ENCODE results near the gene MMP14. TPM values are rescaled to one million over a fixed set of nuclear protein-coding genes. Genes with fewer than 3 reads are reported as not detected.
A peak's percentile ranks its signal among the peaks of the same experiment; 100 is the strongest.
"Not testable (repeated sequence)": the region's sequence is repeated elsewhere in the genome, so short reads cannot be mapped to it uniquely, and the experiment has no call there.

The MMP14 gene
- total RNA-seq, 1 donor from 2014 or later = 187 TPM

GRCh38 chr14:22849212-22849819 is 12.9 kb downstream of the MMP14 start:
- no peaks in the 10 kb centered on the region for H3K27me3 ChIP-seq
- DNase-seq (ENCODE audit: extremely low spot score in 2 of 2) = no peak
- peaks cover 6 to 28% of the 10 kb centered on the region in 2 donors for H3K36me3 ChIP-seq
- H3K4me1 ChIP-seq = peaks cover 91% of the 10 kb centered on the region
- no peaks in the 10 kb centered on the region for H3K9me3 ChIP-seq
- TF ChIP-seq POLR2A (IDR thresholded peaks at IDR 0.05) (no peak), POLR2AphosphoS5 (IDR thresholded peaks at IDR 0.05; ENCODE audit: insufficient read depth in 1 of 2, low read depth in 1 of 2) (peak; percentile 66 to 67)
- H3K27ac ChIP-seq = peak overlapping the region; percentile 96
- intact Hi-C loops (cut with DNase I) = no loop called here
- H3K4me3 ChIP-seq = peak overlapping the region; percentile 10 to 26

GRCh38 chr14:22850944-22851764 is 14.8 kb downstream of the MMP14 start:
- TF ChIP-seq CTCF (IDR thresholded peaks at IDR 0.05) (peak in 1 of 3 experiments; percentile 11), POLR2AphosphoS5 (IDR thresholded peaks at IDR 0.05; ENCODE audit: insufficient read depth in 1 of 2, low read depth in 1 of 2) (peak; percentile 82 to 84), POLR2A (IDR thresholded peaks at IDR 0.05) (peak in 1 of 2 donors; percentile 10)
- intact Hi-C loops (cut with DNase I) = loop anchor here (10.0 kb wide), 1 partner anchor 296 kb away; no protein-coding TSS in a partner anchor

GRCh38 chr14:22852178-22852577 is 15.8 kb downstream of the MMP14 start:
- Histone ChIP-seq H3K27ac (peak overlapping the region; percentile 96), H3K4me1 (peaks cover 62% of the 10 kb centered on the region)
- H3K27me3 ChIP-seq; H3K36me3 ChIP-seq; H3K4me3 ChIP-seq; DNase-seq (ENCODE audit: extremely low spot score in 2 of 2); H3K9me3 ChIP-seq: not testable (repeated sequence)
- intact Hi-C loops (cut with DNase I) = loop anchor here (10.0 kb wide), 1 partner anchor 297 kb away; no protein-coding TSS in a partner anchor

More at GRCh38 chr14:22850944-22851764, 14.8 kb downstream of the MMP14 start:
- Histone ChIP-seq H3K4me3 (no peak overlapping the region), H3K9me3 (no peaks in the 10 kb centered on the region), H3K4me1 (peaks cover 72% of the 10 kb centered on the region), H3K27me3 (no peaks in the 10 kb centered on the region), H3K27ac (peak overlapping the region; percentile 96), H3K36me3 (peaks cover 0 to 10% of the 10 kb centered on the region in 2 donors)
- DNase-seq (ENCODE audit: extremely low spot score in 2 of 2) = no peak

- no peaks in the 10 kb centered on the region for H3K27me3 ChIP-seq
- DNase-seq (ENCODE audit: extremely low spot score in 2 of 2) = no peak
- H3K36me3 ChIP-seq = no peaks in the 10 kb centered on the region
- no peaks in the 10 kb centered on the region for H3K9me3 ChIP-seq
- peaks cover 58% of the 10 kb centered on the region for H3K4me1 ChIP-seq
- H3K4me3 ChIP-seq = no peak overlapping the region
- TF ChIP-seq POLR2A (IDR thresholded peaks at IDR 0.05) (no peak), CTCF (IDR thresholded peaks at IDR 0.05) (no peak), POLR2AphosphoS5 (IDR thresholded peaks at IDR 0.05; ENCODE audit: insufficient read depth in 1 of 2, low read depth in 1 of 2) (no peak)
- intact Hi-C loops (cut with DNase I) = loop anchor here (10.0 kb wide), 1 partner anchor 298 kb away; no protein-coding TSS in a partner anchor
- H3K27ac ChIP-seq = peak overlapping the region; percentile 96
Measured at GRCh38 chr14:22852599-22852939, 16.2 kb downstream of the MMP14 start.

- peak; percentile 36 to 60 for TF ChIP-seq POLR2AphosphoS5 (IDR thresholded peaks at IDR 0.05; ENCODE audit: insufficient read depth in 1 of 2, low read depth in 1 of 2)
- TF ChIP-seq POLR2A (IDR thresholded peaks at IDR 0.05) = no peak
- TF ChIP-seq CTCF (IDR thresholded peaks at IDR 0.05) = peak; percentile 93 to 98 (median 96)
- Histone ChIP-seq H3K36me3 (no peaks in the 10 kb centered on the region), H3K27me3 (no peaks in the 10 kb centered on the region), H3K4me1 (peaks cover 52% of the 10 kb centered on the region), H3K4me3 (peak overlapping the region; percentile 35 to 40), H3K9me3 (no peaks in the 10 kb centered on the region), H3K27ac (peak overlapping the region; percentile 96)
- no peak for DNase-seq (ENCODE audit: extremely low spot score in 2 of 2)
- intact Hi-C loops (cut with DNase I) = loop anchor here (1.0 to 10.0 kb wide), 2 partner anchors 30 to 298 kb away; no protein-coding TSS in a partner anchor
Measured at GRCh38 chr14:22852940-22853767, 16.8 kb downstream of the MMP14 start.

- intact Hi-C loops (cut with DNase I) = loop anchor here (10.0 kb wide), 1 partner anchor 299 kb away; no protein-coding TSS in a partner anchor
- not testable (repeated sequence) for H3K9me3 ChIP-seq; H3K36me3 ChIP-seq; H3K27ac ChIP-seq; H3K4me3 ChIP-seq; H3K27me3 ChIP-seq; DNase-seq (ENCODE audit: extremely low spot score in 2 of 2)
- H3K4me1 ChIP-seq = peaks cover 41% of the 10 kb centered on the region
Measured at GRCh38 chr14:22854296-22854695, 17.9 kb downstream of the MMP14 start.

Data from vagina (tissue), 2 donors.